Measurements from ENCODE around the gene RC3H2.

GRCh38 chr9:122821278-122821943, 83.7 kb downstream of the RC3H2 start:
- TF ChIP-seq ZBTB7A (IDR thresholded peaks at IDR 0.05; ENCODE audit: low read depth): no peak
- no peak for TF ChIP-seq NFIC (IDR thresholded peaks at IDR 0.05)
- no peak for TF ChIP-seq EP300 (IDR thresholded peaks at IDR 0.05; ENCODE audit: borderline replicate concordance)
- TF ChIP-seq EGR1 (IDR thresholded peaks at IDR 0.05): no peak
- TF ChIP-seq, protein P1, sequence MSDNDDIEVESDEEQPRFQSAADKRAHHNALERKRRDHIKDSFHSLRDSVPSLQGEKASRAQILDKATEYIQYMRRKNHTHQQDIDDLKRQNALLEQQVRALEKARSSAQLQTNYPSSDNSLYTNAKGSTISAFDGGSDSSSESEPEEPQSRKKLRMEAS (IDR thresholded peaks at IDR 0.05): no peak
- TF ChIP-seq TAF1 (IDR thresholded peaks at IDR 0.05; ENCODE audit: low read depth): no peak
- TF ChIP-seq FOXM1 (IDR thresholded peaks at IDR 0.05; ENCODE audit: borderline replicate concordance, low read depth): no peak
- no peak for TF ChIP-seq YY1 (IDR thresholded peaks at IDR 0.05; ENCODE audit: low read depth)
